ENCODE measurements around the gene UCHL5. TPM values are rescaled to one million over a fixed set of nuclear protein-coding genes. Genes with fewer than 3 reads are reported as not detected.
"Not testable (repeated sequence)": the region's sequence is repeated elsewhere in the genome, so short reads cannot be mapped to it uniquely, and the experiment has no call there.

Gene UCHL5
- total and polyA plus RNA-seq, 5 donors = 26.9 to 39.4 (median 34.4) TPM

DNA sequence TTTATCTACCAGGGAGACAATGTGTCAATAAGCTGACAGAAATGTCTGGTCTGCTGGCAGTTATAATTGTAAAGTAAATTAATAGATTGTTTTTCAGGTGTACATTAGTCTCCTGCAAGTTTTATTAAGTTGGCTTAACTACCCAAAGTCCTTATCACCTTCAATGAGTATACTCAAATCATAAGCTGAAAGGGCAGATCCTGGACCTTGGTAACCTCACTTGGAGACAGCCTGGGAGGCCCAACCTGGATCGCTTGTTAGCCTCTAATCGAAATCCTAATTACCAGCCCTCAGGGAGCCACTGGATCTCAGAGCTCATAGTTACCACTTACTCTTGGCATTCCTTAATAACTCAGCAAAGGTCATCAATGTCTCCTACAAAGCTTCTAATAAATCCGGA lies 49.7 kb downstream of the UCHL5 start:
- 91% methylated on average over 3 of the region's 3 CpGs for WGBS
- no peak for DNase-seq
- no peaks in the 10 kb centered on the region for H3K9me3 ChIP-seq (ENCODE audit: control insufficient read depth, low read length)
- no peak overlapping the region for H3K27ac ChIP-seq (ENCODE audit: low read length)
- H3K4me3 ChIP-seq (ENCODE audit: low read length) = no peak overlapping the region
- intact Hi-C loops (cut with DNase I) = no loop called here
- H3K27me3 ChIP-seq (ENCODE audit: control insufficient read depth, insufficient read depth) = no peaks in the 10 kb centered on the region
- no peak for ATAC-seq
- H3K4me1 ChIP-seq (ENCODE audit: control insufficient read depth, insufficient read depth, low read length) = no peaks in the 10 kb centered on the region

- intact Hi-C loops (cut with DNase I) = no loop called here
- no peaks in the 10 kb centered on the region for H3K9me3 ChIP-seq (ENCODE audit: control insufficient read depth, low read length)
- H3K4me3 ChIP-seq (ENCODE audit: low read length) = no peak overlapping the region
- ATAC-seq (no peak), DNase-seq (no peak)
- H3K27ac ChIP-seq (ENCODE audit: low read length) = no peak overlapping the region
- H3K27me3 ChIP-seq (ENCODE audit: control insufficient read depth, insufficient read depth) = no peaks in the 10 kb centered on the region
- 97% methylated on average over 5 of the region's 5 CpGs for WGBS
- H3K4me1 ChIP-seq (ENCODE audit: control insufficient read depth, insufficient read depth, low read length) = no peaks in the 10 kb centered on the region
These were observed 53.4 kb downstream of the UCHL5 start for GRCh38 chr1:193005785-193006184.

DNA sequence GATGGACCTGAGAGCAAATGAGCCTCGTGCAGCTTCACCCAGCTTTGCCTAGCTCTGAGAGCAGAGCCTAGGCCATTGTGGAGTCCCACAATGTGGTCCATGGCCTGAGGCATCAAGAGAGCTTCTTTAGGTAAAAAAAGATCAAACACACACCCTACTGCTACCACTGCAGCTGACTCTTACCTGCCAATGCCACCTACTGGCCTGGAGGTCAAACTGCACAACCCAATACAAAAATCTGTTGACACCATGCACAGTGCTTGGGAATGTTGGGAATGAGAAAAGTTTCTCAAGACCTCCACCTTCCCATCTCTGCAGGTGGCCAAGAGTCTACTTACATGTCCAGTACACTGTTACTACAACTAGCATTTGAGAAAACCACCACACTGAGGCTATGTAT lies 60.6 kb downstream of the UCHL5 start:
- no peaks in the 10 kb centered on the region for H3K27me3 ChIP-seq (ENCODE audit: control insufficient read depth, insufficient read depth)
- no peak overlapping the region for H3K4me3 ChIP-seq (ENCODE audit: low read length)
- ATAC-seq (no peak), DNase-seq (no peak)
- H3K4me1 ChIP-seq (ENCODE audit: control insufficient read depth, insufficient read depth, low read length) = no peaks in the 10 kb centered on the region
- no peak overlapping the region for H3K27ac ChIP-seq (ENCODE audit: low read length)
- no peaks in the 10 kb centered on the region for H3K9me3 ChIP-seq (ENCODE audit: control insufficient read depth, low read length)
- intact Hi-C loops (cut with DNase I) = no loop called here
- WGBS = 93% methylated on average over 1 of the region's 1 CpG

GRCh38 chr1:192994141-192994540 lies 65.0 kb downstream of the UCHL5 start:
- H3K4me1 ChIP-seq (ENCODE audit: control insufficient read depth, insufficient read depth, low read length) = no peaks in the 10 kb centered on the region
- H3K27ac ChIP-seq (ENCODE audit: low read length) = no peak overlapping the region
- no peaks in the 10 kb centered on the region for H3K27me3 ChIP-seq (ENCODE audit: control insufficient read depth, insufficient read depth)
- ATAC-seq (no peak), DNase-seq (no peak)
- no peaks in the 10 kb centered on the region for H3K9me3 ChIP-seq (ENCODE audit: control insufficient read depth, low read length)
- no peak overlapping the region for H3K4me3 ChIP-seq (ENCODE audit: low read length)
- intact Hi-C loops (cut with DNase I) = no loop called here
- WGBS = 98% methylated on average over 7 of the region's 7 CpGs

GRCh38 chr1:192993426-192994085 lies 65.6 kb downstream of the UCHL5 start:
- ATAC-seq = no peak
- Histone ChIP-seq H3K27ac (ENCODE audit: low read length) (no peak overlapping the region), H3K9me3 (ENCODE audit: control insufficient read depth, low read length) (no peaks in the 10 kb centered on the region), H3K27me3 (ENCODE audit: control insufficient read depth, insufficient read depth) (no peaks in the 10 kb centered on the region), H3K4me3 (ENCODE audit: low read length) (no peak overlapping the region), H3K4me1 (ENCODE audit: control insufficient read depth, insufficient read depth, low read length) (no peaks in the 10 kb centered on the region)
- intact Hi-C loops (cut with DNase I) = no loop called here
- no peak for DNase-seq
- 88% methylated on average over 10 of the region's 10 CpGs for WGBS

- H3K27me3 ChIP-seq (ENCODE audit: control insufficient read depth, insufficient read depth); intact Hi-C loops (cut with DNase I); H3K4me1 ChIP-seq (ENCODE audit: control insufficient read depth, insufficient read depth, low read length); H3K9me3 ChIP-seq (ENCODE audit: control insufficient read depth, low read length); H3K4me3 ChIP-seq (ENCODE audit: low read length); H3K27ac ChIP-seq (ENCODE audit: low read length); DNase-seq; ATAC-seq: not testable (repeated sequence)
- 93% methylated on average over 38 of the region's 38 CpGs for WGBS
These were observed 72.3 kb downstream of the UCHL5 start for GRCh38 chr1:192986748-192987334.

GRCh38 chr1:192986110-192986747 lies 72.9 kb downstream of the UCHL5 start:
- no peaks in the 10 kb centered on the region for H3K4me1 ChIP-seq (ENCODE audit: control insufficient read depth, insufficient read depth, low read length)
- H3K27me3 ChIP-seq (ENCODE audit: control insufficient read depth, insufficient read depth) = no peaks in the 10 kb centered on the region
- ATAC-seq (no peak), DNase-seq (no peak)
- no peak overlapping the region for H3K27ac ChIP-seq (ENCODE audit: low read length)
- H3K9me3 ChIP-seq (ENCODE audit: control insufficient read depth, low read length) = no peaks in the 10 kb centered on the region
- WGBS = 91% methylated on average over 8 of the region's 8 CpGs
- H3K4me3 ChIP-seq (ENCODE audit: low read length) = no peak overlapping the region
- intact Hi-C loops (cut with DNase I) = no loop called here

DNA sequence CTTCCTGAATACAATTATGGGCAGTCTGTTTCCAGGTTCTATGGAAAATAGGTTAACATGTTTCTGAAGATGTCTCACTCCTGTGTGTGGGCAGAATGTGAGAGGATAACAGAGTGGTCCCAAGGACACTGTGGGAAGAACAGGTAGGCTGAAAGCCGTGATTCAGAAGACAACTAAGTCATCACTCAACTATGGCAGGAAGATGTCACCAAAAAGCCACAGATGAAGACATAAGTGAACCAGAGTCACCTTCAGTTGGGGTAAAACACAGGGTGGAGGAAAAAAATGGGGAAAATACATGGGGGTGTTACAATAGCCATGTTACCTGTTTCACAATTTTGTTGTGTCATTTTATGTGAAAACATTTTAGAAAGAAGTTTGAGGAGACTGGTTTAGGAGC lies 75.1 kb downstream of the UCHL5 start:
- no peak for ATAC-seq
- H3K27me3 ChIP-seq (ENCODE audit: control insufficient read depth, insufficient read depth) = no peaks in the 10 kb centered on the region
- no peak for DNase-seq
- H3K4me3 ChIP-seq (ENCODE audit: low read length) = no peak overlapping the region
- no peak overlapping the region for H3K27ac ChIP-seq (ENCODE audit: low read length)
- no peaks in the 10 kb centered on the region for H3K4me1 ChIP-seq (ENCODE audit: control insufficient read depth, insufficient read depth, low read length)
- no peaks in the 10 kb centered on the region for H3K9me3 ChIP-seq (ENCODE audit: control insufficient read depth, low read length)
- WGBS = 90% methylated on average over 1 of the region's 1 CpG
- intact Hi-C loops (cut with DNase I) = no loop called here

GRCh38 chr1:192983349-192983980 lies 75.7 kb downstream of the UCHL5 start:
- intact Hi-C loops (cut with DNase I) = no loop called here
- no peak for ATAC-seq
- Histone ChIP-seq H3K4me1 (ENCODE audit: control insufficient read depth, insufficient read depth, low read length) (no peaks in the 10 kb centered on the region), H3K4me3 (ENCODE audit: low read length) (no peak overlapping the region), H3K27ac (ENCODE audit: low read length) (no peak overlapping the region), H3K27me3 (ENCODE audit: control insufficient read depth, insufficient read depth) (no peaks in the 10 kb centered on the region), H3K9me3 (ENCODE audit: control insufficient read depth, low read length) (no peaks in the 10 kb centered on the region)
- WGBS = 84% methylated on average over 6 of the region's 6 CpGs
- no peak for DNase-seq

DNA sequence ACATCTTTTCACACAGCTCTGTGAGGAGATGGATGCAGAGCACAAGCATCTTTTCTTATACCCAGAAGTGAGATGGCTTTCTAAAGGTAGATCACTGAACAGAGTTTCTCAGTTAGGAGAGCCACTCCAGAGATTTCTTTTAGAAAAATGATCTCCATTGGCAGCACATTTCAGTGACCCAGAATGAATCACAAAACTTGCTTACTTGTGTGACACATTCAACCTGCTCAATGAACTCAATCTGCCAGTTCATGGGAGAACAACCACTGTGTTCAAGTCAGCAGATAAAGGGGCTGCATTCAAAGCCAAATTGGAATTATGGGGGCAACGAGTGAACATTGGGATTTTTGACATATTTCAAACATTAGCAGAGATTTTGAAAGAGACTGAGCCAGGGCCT lies 78.3 kb downstream of the UCHL5 start:
- Histone ChIP-seq H3K4me1 (ENCODE audit: control insufficient read depth, insufficient read depth, low read length) (no peaks in the 10 kb centered on the region), H3K27me3 (ENCODE audit: control insufficient read depth, insufficient read depth) (no peaks in the 10 kb centered on the region), H3K9me3 (ENCODE audit: control insufficient read depth, low read length) (no peaks in the 10 kb centered on the region), H3K4me3 (ENCODE audit: low read length) (no peak overlapping the region), H3K27ac (ENCODE audit: low read length) (no peak overlapping the region)
- DNase-seq = no peak
- no peak for ATAC-seq
- intact Hi-C loops (cut with DNase I) = no loop called here
- 74% methylated on average over 1 of the region's 1 CpG for WGBS

DNA sequence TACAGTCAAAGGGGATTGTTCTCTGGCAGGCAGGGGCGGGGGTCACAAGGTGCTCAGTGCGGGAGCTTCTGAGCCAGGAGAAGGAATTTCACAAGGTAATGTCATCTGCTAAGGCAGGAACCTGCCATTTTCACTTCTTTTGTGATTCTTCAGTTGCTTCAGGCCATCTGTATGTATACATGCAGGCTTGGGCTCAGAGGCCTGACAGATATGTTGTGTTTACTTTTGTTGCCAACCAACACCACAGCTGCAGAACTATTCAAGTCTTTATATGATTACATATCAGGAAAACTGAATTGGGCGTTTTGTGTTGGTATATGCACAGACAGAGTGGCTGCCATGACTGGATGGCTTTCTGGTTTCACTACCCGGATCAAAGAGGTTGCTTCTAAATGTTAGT lies 78.8 kb downstream of the UCHL5 start:
- H3K4me1 ChIP-seq (ENCODE audit: control insufficient read depth, insufficient read depth, low read length); H3K4me3 ChIP-seq (ENCODE audit: low read length); DNase-seq; H3K27me3 ChIP-seq (ENCODE audit: control insufficient read depth, insufficient read depth); ATAC-seq; intact Hi-C loops (cut with DNase I); H3K27ac ChIP-seq (ENCODE audit: low read length); H3K9me3 ChIP-seq (ENCODE audit: control insufficient read depth, low read length): not testable (repeated sequence)
- WGBS = 81% methylated on average over 4 of the region's 4 CpGs
